GDM1 (cell line): ENCODE results near the gene SNCG.
"Not testable (repeated sequence)": the region's sequence is repeated elsewhere in the genome, so short reads cannot be mapped to it uniquely, and the experiment has no call there.

ENCODE experiments used
- DNase-seq: peaks from one replicate; lab custom pipeline; 2025; lab: John Stamatoyannopoulos, UW

Gene SNCG

GRCh38 chr10:86958116-86958900 is at the start of gene SNCG:
Gene SNCG (plus strand): TSS chr10:86958599. CDS start chr10:86958698, 99 bp downstream.
- DNase-seq: no peak

- no peak for DNase-seq
Observed at GRCh38 chr10:86914734-86915133, 43.7 kb upstream of the SNCG start.

GRCh38 chr10:86918022-86918471 is 40.4 kb upstream of the SNCG start:
- DNase-seq: no peak

- no peak for DNase-seq
Observed at GRCh38 chr10:86922553-86922961, 35.8 kb upstream of the SNCG start.

GRCh38 chr10:86929468-86930380 is 28.7 kb upstream of the SNCG start:
- no peak for DNase-seq

- no peak for DNase-seq
Observed at GRCh38 chr10:86931872-86932271, 26.5 kb upstream of the SNCG start.

GRCh38 chr10:86932674-86933073 is 25.7 kb upstream of the SNCG start:
- DNase-seq: no peak

GRCh38 chr10:86934162-86934711 is 24.2 kb upstream of the SNCG start:
- not testable (repeated sequence) for DNase-seq

GRCh38 chr10:86936661-86937501 is 21.5 kb upstream of the SNCG start:
- no peak for DNase-seq

- no peak for DNase-seq
Observed at GRCh38 chr10:86937502-86938154, 20.8 kb upstream of the SNCG start.

GRCh38 chr10:86938260-86938659 is 20.1 kb upstream of the SNCG start:
- no peak for DNase-seq

GRCh38 chr10:86940076-86940475 is 18.3 kb upstream of the SNCG start:
- not testable (repeated sequence) for DNase-seq

GRCh38 chr10:86940677-86941076 is 17.7 kb upstream of the SNCG start:
- DNase-seq: no peak

- DNase-seq: no peak
Observed at GRCh38 chr10:86941426-86941825, 17.0 kb upstream of the SNCG start.

- DNase-seq: no peak
Observed at GRCh38 chr10:86941991-86942421, 16.4 kb upstream of the SNCG start.

- no peak for DNase-seq
Observed at GRCh38 chr10:86942441-86943315, 15.7 kb upstream of the SNCG start.

- no peak for DNase-seq
Observed at GRCh38 chr10:86943316-86944030, 14.9 kb upstream of the SNCG start.

- DNase-seq: no peak
Observed at GRCh38 chr10:86944031-86944419, 14.4 kb upstream of the SNCG start.

- no peak for DNase-seq
Observed at GRCh38 chr10:86944471-86944870, 13.9 kb upstream of the SNCG start.
